Astrocyte of the cerebellum (primary cell): ENCODE data around the gene DLG3.

ENCODE experiments used
- DNase-seq: peaks from one replicate; pipeline ENCODE4 v3.0.0-alpha.2; 2011; ENCODE audit warnings: low read depth
- H3K4me3 ChIP-seq: 2 replicates; pipeline ENCODE4 v1.5.1; 2011; ENCODE audit warnings: mild to moderate bottlenecking, low read depth, low read length, moderate library complexity
- CTCF ChIP-seq: IDR thresholded peaks from 2 replicates; pipeline ENCODE4 v1.5.1; 2012; ENCODE audit warnings: low read length, low read depth, moderate library complexity, mild to moderate bottlenecking; ENCODE audit errors: missing control alignments
- in situ Hi-C: cut with HindIII; loops from 2 replicates; pipeline ENCODE4 v1.10.0; 2017; ENCODE audit warnings: low sequenced_read_pairs

DLG3 gene

GRCh38 chrX:70421618-70422017 is 23.0 kb upstream of the DLG3 start:
- H3K4me3 ChIP-seq = no peak overlapping the region
- no peak for TF ChIP-seq CTCF
- in situ Hi-C loops = no loop called here
- no peak for DNase-seq

- DNase-seq = peak; percentile 29
- in situ Hi-C loops = no loop called here
- peak; percentile 23 for TF ChIP-seq CTCF
- no peak within 1 kb of the TSS for H3K4me3 ChIP-seq
Measured at GRCh38 chrX:70422851-70423341, 21.7 kb upstream of the DLG3 start, which contains the start of gene GDPD2. Gene GDPD2 (plus strand): TSS chrX:70423314. CDS start chrX:70424985, 1,671 bp downstream.

- H3K4me3 ChIP-seq = no peak overlapping the region
- in situ Hi-C loops = no loop called here
- TF ChIP-seq CTCF = no peak
- DNase-seq = no peak
Measured at GRCh38 chrX:70423936-70424675, 20.5 kb upstream of the DLG3 start.

- in situ Hi-C loops = no loop called here
Measured at GRCh38 chrX:70424801-70425200, 19.8 kb upstream of the DLG3 start.

GRCh38 chrX:70426286-70427278 is 18.1 kb upstream of the DLG3 start:
- no peak for TF ChIP-seq CTCF
- H3K4me3 ChIP-seq = no peak overlapping the region
- in situ Hi-C loops = no loop called here
- DNase-seq = no peak

More at GRCh38 chrX:70424801-70425200, 19.8 kb upstream of the DLG3 start:
- no peak overlapping the region for H3K4me3 ChIP-seq
- no peak for DNase-seq
- no peak for TF ChIP-seq CTCF

GRCh38 chrX:70427365-70427764 is 17.3 kb upstream of the DLG3 start:
- TF ChIP-seq CTCF = no peak

More at GRCh38 chrX:70427365-70427764, 17.3 kb upstream of the DLG3 start:
- H3K4me3 ChIP-seq = no peak overlapping the region
- in situ Hi-C loops = no loop called here
- no peak for DNase-seq
